Cardiac septum (tissue), 1 donor: ENCODE data around the gene NEK10. TPM values are rescaled to one million over a fixed set of nuclear protein-coding genes. Genes with fewer than 3 reads are reported as not detected.

Source experiments
- DNase-seq: peaks from one replicate; pipeline ENCODE4 v3.0.0-alpha.2; 2020; ENCODE audit warnings: low spot score
- intact Hi-C: fragments of 100-400 bp; cut with DNase I; formaldehyde crosslinking; loops from one replicate; pipeline ENCODE4 v1.14.0; 2022
- total RNA-seq: library from RNA; stranded (reverse); fragmentation: NEBNext Ultra II Directional; extraction: Animal tissue kit (Norgen Biotek cat#: 25700); gene quantifications from one replicate; pipeline ENCODE4 v1.2.1, GENCODE V29; 2021
- donor health status: DM: no; HTN: no; CAD: no.

NEK10 gene
- total RNA-seq, 1 donor from 2014 or later = 3.3 TPM

DNA sequence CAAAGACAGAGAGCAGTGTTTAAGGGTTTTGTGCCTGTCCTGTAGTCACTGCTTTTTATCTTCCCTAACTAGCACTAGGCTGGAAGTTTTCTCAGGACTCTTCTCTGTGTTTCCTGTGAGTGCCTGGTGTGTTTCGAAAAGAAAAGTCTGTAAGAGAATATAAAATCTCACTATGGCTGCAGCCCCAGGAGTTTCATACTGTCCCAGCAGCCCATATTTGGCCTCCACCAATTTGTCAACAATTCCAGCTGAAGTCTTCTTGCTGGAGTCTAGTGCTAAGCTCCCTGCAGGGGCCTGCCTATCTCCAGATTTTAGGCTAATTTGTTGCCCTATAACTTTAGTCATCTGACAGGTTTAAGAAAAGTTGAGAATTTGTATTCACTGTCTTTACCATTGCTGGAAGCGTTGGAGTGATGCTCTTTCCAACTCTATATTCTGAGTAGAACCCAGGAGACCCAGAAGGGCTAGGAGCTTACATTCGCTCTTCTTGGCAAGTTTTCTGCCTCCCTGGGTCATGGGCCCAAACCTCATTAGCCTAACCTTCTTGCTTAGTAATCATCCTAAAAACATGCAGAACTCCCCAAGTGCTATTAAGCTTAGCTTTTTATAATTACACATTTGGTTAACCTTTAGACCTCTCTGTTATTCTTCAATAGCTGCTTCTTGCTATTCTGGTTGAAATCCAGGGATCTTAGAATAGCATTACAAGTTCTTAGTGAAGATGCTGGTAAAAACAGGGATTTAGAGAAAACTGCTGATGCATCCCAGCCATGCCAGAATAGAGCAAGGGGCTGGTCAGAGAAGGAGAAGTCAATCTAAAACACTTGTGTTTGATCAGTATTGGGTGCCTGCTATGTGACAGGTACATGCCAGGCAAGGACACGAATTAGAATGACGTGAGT is 283.1 kb downstream of the NEK10 start:
- no peak for DNase-seq
- intact Hi-C loops = no loop called here

DNA sequence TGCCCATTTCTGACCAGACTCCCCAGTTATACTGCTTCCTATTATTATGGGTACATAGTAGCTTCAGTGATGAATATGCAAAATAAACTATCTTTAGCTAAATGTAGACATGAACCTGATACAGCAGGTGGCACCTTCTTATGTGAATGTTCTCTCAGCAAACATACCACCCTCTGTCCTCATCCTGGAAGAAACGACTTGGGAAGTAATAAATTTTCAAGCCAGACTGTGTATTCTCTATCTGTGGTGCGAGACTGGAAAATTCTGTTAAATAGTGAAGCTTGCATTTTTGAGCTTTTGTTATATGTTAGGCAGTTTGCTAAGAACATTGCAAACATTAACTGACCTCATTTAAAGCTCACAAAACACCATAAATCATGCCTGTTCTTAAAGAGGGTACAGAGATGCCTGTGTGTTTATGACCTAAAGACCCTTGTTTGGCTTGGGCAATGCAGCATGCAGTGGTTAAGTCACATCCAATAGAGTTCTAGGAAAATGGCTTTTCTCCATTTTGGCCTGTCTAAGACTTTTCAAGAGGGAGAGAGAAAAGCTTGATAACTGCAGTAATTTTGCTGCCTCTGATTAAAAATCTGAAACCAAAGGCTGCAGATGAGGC is 287.1 kb downstream of the NEK10 start:
- DNase-seq = no peak
- intact Hi-C loops = no loop called here

GRCh38 chr3:27081566-27081965 is 287.6 kb downstream of the NEK10 start:
- DNase-seq = no peak
- intact Hi-C loops = no loop called here

GRCh38 chr3:27080258-27080525 is 289.0 kb downstream of the NEK10 start:
- intact Hi-C loops = no loop called here
- no peak for DNase-seq

GRCh38 chr3:27079427-27080257 is 289.5 kb downstream of the NEK10 start:
- DNase-seq = no peak
- intact Hi-C loops = no loop called here

- intact Hi-C loops = no loop called here
- DNase-seq = no peak
These were observed 290.8 kb downstream of the NEK10 start for GRCh38 chr3:27078246-27078913.

DNA sequence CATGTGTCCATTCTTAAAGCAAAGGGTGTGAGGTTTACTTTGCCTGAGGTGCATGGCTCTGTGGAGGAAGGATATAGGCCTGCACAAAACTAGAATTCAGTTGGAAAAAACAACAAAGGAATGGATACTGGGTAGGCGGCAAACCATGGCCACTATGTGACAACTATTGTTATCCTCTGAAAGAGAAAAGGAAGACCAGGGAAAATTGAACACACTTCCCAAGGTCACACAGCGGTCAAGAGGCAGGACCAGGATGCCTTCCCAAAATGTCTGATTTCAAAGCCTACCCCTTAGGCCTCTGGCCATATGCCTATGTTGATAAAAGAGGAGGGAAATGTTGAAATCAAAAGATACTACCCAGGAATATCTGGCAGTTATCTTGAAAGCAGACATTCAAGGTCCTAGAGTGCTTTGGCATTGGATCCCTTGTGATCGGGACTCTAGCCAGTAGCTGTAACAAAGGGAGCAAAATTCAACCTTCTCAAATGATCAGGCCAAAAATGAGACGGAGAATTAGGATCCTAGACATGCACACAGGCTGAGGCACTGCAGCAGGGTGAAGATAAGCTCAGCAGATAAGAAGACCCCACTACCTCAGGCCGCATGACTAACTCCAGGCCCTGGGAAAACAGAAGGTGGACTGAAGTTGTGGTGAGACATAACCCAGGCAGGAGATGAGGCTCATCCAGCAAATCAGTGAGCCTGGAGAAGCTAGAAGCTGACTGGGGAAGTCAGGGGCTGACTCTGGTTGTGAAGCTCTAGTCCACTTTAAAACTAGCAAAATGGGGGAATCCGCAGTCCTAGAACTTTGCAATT is 292.2 kb downstream of the NEK10 start:
- intact Hi-C loops = no loop called here
- no peak for DNase-seq

GRCh38 chr3:27074914-27075313 is 294.3 kb downstream of the NEK10 start:
- intact Hi-C loops = no loop called here
- no peak for DNase-seq

DNA sequence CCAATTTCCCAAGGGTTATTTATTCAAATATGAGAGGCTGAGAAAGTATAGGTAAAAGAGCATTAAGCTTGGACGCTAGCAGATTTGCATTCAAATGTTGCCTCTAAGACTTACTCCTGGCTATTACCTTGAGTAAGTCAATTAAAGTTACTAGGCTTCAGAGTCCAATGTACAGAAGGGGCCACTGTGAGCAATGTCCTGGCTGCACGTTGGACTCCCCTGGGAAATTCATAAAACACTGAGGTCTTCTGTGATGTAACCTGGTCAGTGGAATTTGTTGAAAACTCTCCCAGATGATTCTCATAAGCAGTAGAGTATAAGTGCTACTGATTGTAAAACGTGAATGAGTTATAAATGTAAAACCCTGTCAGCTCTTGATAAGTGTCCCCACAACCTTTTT is 295.3 kb downstream of the NEK10 start:
- intact Hi-C loops = no loop called here
- DNase-seq = no peak

GRCh38 chr3:27072810-27073651 is 296.2 kb downstream of the NEK10 start:
- intact Hi-C loops = no loop called here
- no peak for DNase-seq

DNA sequence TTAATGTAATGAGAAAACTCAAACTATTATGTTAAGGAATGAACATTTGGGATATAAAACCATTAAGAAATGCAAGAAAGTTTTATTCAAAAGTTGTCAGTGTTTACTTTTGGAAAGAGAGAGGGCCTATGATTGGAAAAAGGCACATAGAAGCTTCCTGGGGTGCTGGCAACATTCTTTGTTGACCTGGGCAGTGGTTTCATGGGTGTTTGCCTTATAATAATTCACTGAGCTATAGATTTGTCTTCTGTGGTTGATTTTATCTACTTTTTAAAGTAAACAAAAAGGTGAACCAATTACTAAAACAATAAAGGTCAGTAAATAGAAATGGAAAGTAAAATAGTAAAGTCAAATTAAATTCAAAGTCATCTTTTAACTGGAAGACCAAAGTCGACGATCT is 308.8 kb downstream of the NEK10 start:
- intact Hi-C loops = no loop called here
- DNase-seq = no peak

Other genes starting within 250 kb of the NEK10 start
- 13.5 TPM for gene SLC4A7, start 115.0 kb upstream of the NEK10 start, total RNA-seq